ENCODE data around the gene HCN1. TPM values are rescaled to one million over a fixed set of nuclear protein-coding genes. Genes with fewer than 3 reads are reported as not detected.

HCN1 gene
- total and polyA plus RNA-seq, 2 of the 4 experiments (the other 2 are of a cell fraction): not detected

DNA sequence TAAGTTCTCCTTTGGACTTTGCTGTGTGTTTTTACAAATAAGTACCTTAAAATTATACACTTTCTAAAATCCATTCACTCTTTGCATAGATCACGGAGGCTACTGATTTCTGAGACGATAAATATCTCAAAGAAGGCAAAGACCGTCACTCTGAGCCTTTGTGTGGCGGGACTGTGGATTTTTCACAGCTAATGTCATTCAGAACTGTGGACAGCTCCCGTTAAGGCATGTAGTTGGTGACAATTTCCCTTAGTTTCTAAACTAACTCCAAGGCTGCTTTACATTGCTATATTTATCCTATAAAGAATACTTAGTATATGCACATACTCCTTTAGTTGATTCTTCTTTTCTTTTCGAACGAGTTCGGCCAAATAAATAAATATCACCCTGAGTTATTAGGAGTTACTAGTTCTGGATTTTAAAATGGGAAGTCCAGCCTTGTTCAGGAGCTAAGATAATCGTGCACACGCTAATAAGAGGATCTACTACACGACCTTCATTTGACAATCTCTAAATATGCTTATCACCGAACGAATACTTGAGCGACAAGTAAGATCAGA is 1.8 kb downstream of the HCN1 start:
- Histone ChIP-seq H4K91ac (ENCODE audit: insufficient read depth, low read depth, low read length) (no peak overlapping the region), H4K8ac (ENCODE audit: low read depth in 2 of 2, low read length in 2 of 2) (no peak overlapping the region), H3K79me1 (ENCODE audit: low read depth in 1 of 2, low read length in 2 of 2) (no peaks in the 10 kb centered on the region), H2BK15ac (ENCODE audit: low read depth, low read length) (no peak overlapping the region), H3K27me3 (ENCODE audit: control insufficient read depth, insufficient read depth, low read length) (no peaks in the 10 kb centered on the region), H3K27ac (ENCODE audit: insufficient read depth, low read length) (no peak overlapping the region), H3K4me1 (ENCODE audit: control insufficient read depth, insufficient read depth, low read length) (no peaks in the 10 kb centered on the region), H3K36me3 (ENCODE audit: control insufficient read depth, insufficient read depth, low read length) (no peaks in the 10 kb centered on the region), H3K4me3 (ENCODE audit: insufficient read depth, low read depth, low read length) (no peak overlapping the region), H3K14ac (replicated peaks; ENCODE audit: low read depth, low read length) (no peak overlapping the region), H2BK5ac (ENCODE audit: low read depth, low read length, poor library complexity, severe bottlenecking) (no peak overlapping the region), H2AK9ac (replicated peaks; ENCODE audit: low read depth, low read length, poor library complexity) (no peak overlapping the region), H2BK120ac (ENCODE audit: low read depth, low read length) (no peak overlapping the region), H3K9me3 (ENCODE audit: control insufficient read depth, insufficient read depth, low read length) (no peaks in the 10 kb centered on the region), H3K4ac (ENCODE audit: low read depth, low read length) (no peak overlapping the region), H3K56ac (ENCODE audit: extremely low read depth, insufficient read depth, low read length) (no peak overlapping the region), H3K9ac (ENCODE audit: low read depth, low read length) (no peak overlapping the region), H4K20me1 (ENCODE audit: insufficient read depth, low read length) (no peaks in the 10 kb centered on the region), H3K23ac (ENCODE audit: low read depth, low read length) (no peak overlapping the region), H3K4me2 (ENCODE audit: low read depth, low read length) (no peak overlapping the region), H3K18ac (ENCODE audit: low read depth, low read length) (no peak overlapping the region), H2AK5ac (ENCODE audit: low read depth, low read length) (no peak overlapping the region), H3K9me1 (ENCODE audit: insufficient read depth, low read length) (no peaks in the 10 kb centered on the region), H4K5ac (ENCODE audit: low read depth, low read length) (no peak overlapping the region), H2AFZ (replicated peaks; ENCODE audit: low read length, poor library complexity) (no peak overlapping the region), H2BK20ac (ENCODE audit: low read depth, low read length) (no peak overlapping the region)
- no peak for TF ChIP-seq ELK1 (IDR thresholded peaks at IDR 0.05; ENCODE audit: borderline replicate concordance, low read depth, low read length)
- TF ChIP-seq RFX5 (IDR thresholded peaks at IDR 0.05; ENCODE audit: low read depth, low read length): no peak
- TF ChIP-seq MXI1 (IDR thresholded peaks at IDR 0.05; ENCODE audit: borderline replicate concordance, low read depth, low read length): no peak
- TF ChIP-seq, protein P1, sequence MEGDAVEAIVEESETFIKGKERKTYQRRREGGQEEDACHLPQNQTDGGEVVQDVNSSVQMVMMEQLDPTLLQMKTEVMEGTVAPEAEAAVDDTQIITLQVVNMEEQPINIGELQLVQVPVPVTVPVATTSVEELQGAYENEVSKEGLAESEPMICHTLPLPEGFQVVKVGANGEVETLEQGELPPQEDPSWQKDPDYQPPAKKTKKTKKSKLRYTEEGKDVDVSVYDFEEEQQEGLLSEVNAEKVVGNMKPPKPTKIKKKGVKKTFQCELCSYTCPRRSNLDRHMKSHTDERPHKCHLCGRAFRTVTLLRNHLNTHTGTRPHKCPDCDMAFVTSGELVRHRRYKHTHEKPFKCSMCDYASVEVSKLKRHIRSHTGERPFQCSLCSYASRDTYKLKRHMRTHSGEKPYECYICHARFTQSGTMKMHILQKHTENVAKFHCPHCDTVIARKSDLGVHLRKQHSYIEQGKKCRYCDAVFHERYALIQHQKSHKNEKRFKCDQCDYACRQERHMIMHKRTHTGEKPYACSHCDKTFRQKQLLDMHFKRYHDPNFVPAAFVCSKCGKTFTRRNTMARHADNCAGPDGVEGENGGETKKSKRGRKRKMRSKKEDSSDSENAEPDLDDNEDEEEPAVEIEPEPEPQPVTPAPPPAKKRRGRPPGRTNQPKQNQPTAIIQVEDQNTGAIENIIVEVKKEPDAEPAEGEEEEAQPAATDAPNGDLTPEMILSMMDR (conservative IDR thresholded peaks at IDR 0.05; ENCODE audit: low read depth, low read length): no peak
- no peak for TF ChIP-seq SMC3 (IDR thresholded peaks at IDR 0.05; ENCODE audit: low read depth, low read length)
- TF ChIP-seq FOS (IDR thresholded peaks at IDR 0.05; ENCODE audit: low read depth, low read length): no peak
- no peak for TF ChIP-seq MAFK (IDR thresholded peaks at IDR 0.05; ENCODE audit: low read depth, low read length)
- no peak for TF ChIP-seq MAZ (IDR thresholded peaks at IDR 0.05; ENCODE audit: borderline replicate concordance, low read depth, low read length)
- no peak for TF ChIP-seq NFE2L2 (IDR thresholded peaks at IDR 0.05; ENCODE audit: low read depth, low read length)
- no peak for TF ChIP-seq POLR2A (IDR thresholded peaks at IDR 0.05; ENCODE audit: low read depth, low read length)
- TF ChIP-seq RAD21 (IDR thresholded peaks at IDR 0.05; ENCODE audit: low read length): no peak
- no peak for TF ChIP-seq USF2 (IDR thresholded peaks at IDR 0.05; ENCODE audit: low read depth, low read length)
- no peak for TF ChIP-seq CEBPB (IDR thresholded peaks at IDR 0.05; ENCODE audit: low read depth, low read length)
- TF ChIP-seq RCOR1 (IDR thresholded peaks at IDR 0.05; ENCODE audit: insufficient replicate concordance, low read length): no peak
- TF ChIP-seq CHD1 (IDR thresholded peaks at IDR 0.05; ENCODE audit: low read depth, low read length): no peak
- TF ChIP-seq BHLHE40 (IDR thresholded peaks at IDR 0.05; ENCODE audit: low read depth, low read length): no peak
- dilution Hi-C loops (cut with HindIII; ENCODE audit: low sequenced_read_pairs, unreplicated experiment): no loop called here
- in situ Hi-C loops (cut with MboI; ENCODE audit: low sequenced_read_pairs): no loop called here
- ATAC-seq (ENCODE audit: low read depth): no peak
- POLR2A ChIA-PET (ENCODE audit: unreplicated experiment): no interaction called here
- intact Hi-C loops (cut with micrococcal nuclease): no loop called here
- WGBS, 2 experiments (ENCODE audit: extremely low coverage in 2 of 2, insufficient read length in 1 of 2): no CpG with 5 or more reads among the region's 14 CpGs
- BruUV-seq (replicated peaks): no TSS peak
- DNase-seq: no peak
- CTCF ChIA-PET: no interaction called here

Measured in IMR-90 (cell line).